ENCODE results near the gene CFAP20DC.

CFAP20DC gene

GRCh38 chr3:58994746-58995330 lies 55.0 kb downstream of the CFAP20DC start:
- TF ChIP-seq CTCF (IDR thresholded peaks at IDR 0.05; ENCODE audit: borderline replicate concordance, insufficient read depth, low read depth, low read length), result peak; percentile 65

GRCh38 chr3:58993547-58993946 lies 56.3 kb downstream of the CFAP20DC start:
- no peak for TF ChIP-seq CTCF (IDR thresholded peaks at IDR 0.05; ENCODE audit: borderline replicate concordance, insufficient read depth, low read depth, low read length)
- no peak overlapping the region for H3K4me3 ChIP-seq (ENCODE audit: low read depth, low read length)

More at GRCh38 chr3:58994746-58995330, 55.0 kb downstream of the CFAP20DC start:
- H3K4me3 ChIP-seq (ENCODE audit: low read depth, low read length), result no peak overlapping the region

GRCh38 chr3:58991623-58992022 lies 58.2 kb downstream of the CFAP20DC start:
- TF ChIP-seq CTCF (IDR thresholded peaks at IDR 0.05; ENCODE audit: borderline replicate concordance, insufficient read depth, low read depth, low read length), result no peak
- no peak overlapping the region for H3K4me3 ChIP-seq (ENCODE audit: low read depth, low read length)

- H3K4me3 ChIP-seq (ENCODE audit: low read depth, low read length), result no peak overlapping the region
- TF ChIP-seq CTCF (IDR thresholded peaks at IDR 0.05; ENCODE audit: borderline replicate concordance, insufficient read depth, low read depth, low read length), result no peak
Observed at GRCh38 chr3:58991026-58991425, 58.8 kb downstream of the CFAP20DC start.

- H3K4me3 ChIP-seq (ENCODE audit: low read depth, low read length), result no peak overlapping the region
- no peak for TF ChIP-seq CTCF (IDR thresholded peaks at IDR 0.05; ENCODE audit: borderline replicate concordance, insufficient read depth, low read depth, low read length)
Observed at GRCh38 chr3:58989955-58990354, 59.9 kb downstream of the CFAP20DC start.

GRCh38 chr3:58989163-58989562 lies 60.7 kb downstream of the CFAP20DC start:
- H3K4me3 ChIP-seq (ENCODE audit: low read depth, low read length), result no peak overlapping the region
- no peak for TF ChIP-seq CTCF (IDR thresholded peaks at IDR 0.05; ENCODE audit: borderline replicate concordance, insufficient read depth, low read depth, low read length)

GRCh38 chr3:58988041-58988440 lies 61.8 kb downstream of the CFAP20DC start:
- no peak for TF ChIP-seq CTCF (IDR thresholded peaks at IDR 0.05; ENCODE audit: borderline replicate concordance, insufficient read depth, low read depth, low read length)
- no peak overlapping the region for H3K4me3 ChIP-seq (ENCODE audit: low read depth, low read length)
